Stomach (tissue), 9 donors: ENCODE data around the gene TRMT6. TPM values are rescaled to one million over a fixed set of nuclear protein-coding genes. Genes with fewer than 3 reads are reported as not detected.

ENCODE experiments used
- DNase-seq, 2 donors: peaks; one replicate each; pipeline versions ENCODE4 v3.0.0 to v3.0.0-alpha.2; 2013 to 2019
- H3K27ac ChIP-seq, 5 donors: fragments of 200-600 bp in 4 of 5; sonication (generic) in 4 of 5; one replicate each; pipeline ENCODE4 v1.5.1; 2013 to 2019; ENCODE audit warnings: mild to moderate bottlenecking in 1 of 5, moderate library complexity in 1 of 5
- H3K27me3 ChIP-seq, 3 donors: fragments of 200-600 bp; sonication (generic); one replicate each; pipeline ENCODE4 v1.5.1; 2017 to 2019; ENCODE audit warnings: mixed run types in 1 of 3
- H3K36me3 ChIP-seq, 4 donors: fragments of 200-600 bp; sonication (generic); 1 replicate in 3 of 4; 2 replicates in 1 of 4; pipeline ENCODE4 v1.5.1; 2016 to 2019
- H3K4me1 ChIP-seq, 4 donors: fragments of 200-600 bp; sonication (generic); one replicate each; pipeline ENCODE4 v1.5.1; 2016 to 2019
- H3K4me3 ChIP-seq, 4 donors: fragments of 200-600 bp; sonication (generic) in 3 of 4; one replicate each; pipeline ENCODE4 v1.5.1; 2016 to 2019; ENCODE audit warnings: mild to moderate bottlenecking in 1 of 4
- H3K9me3 ChIP-seq, 4 donors: fragments of 200-600 bp; sonication (generic); one replicate each; pipeline ENCODE4 v1.5.1; 2016 to 2019
- EP300 ChIP-seq: sonication (generic); formaldehyde crosslinking; IDR thresholded peaks from one replicate; pipeline ENCODE4 v1.6.1; 2017; ENCODE audit warnings: antibody characterized with exemption
- POLR2A ChIP-seq, 4 donors: fragments of 450-650 bp; IDR thresholded peaks; one replicate each; pipeline ENCODE4 v1.6.1; 2016; ENCODE audit warnings: antibody characterized with exemption in 4 of 4, control low read depth in 2 of 4, mild to moderate bottlenecking in 1 of 4, moderate library complexity in 1 of 4
- POLR2AphosphoS5 ChIP-seq, 3 donors: sonication (generic); formaldehyde crosslinking; IDR thresholded peaks; one replicate each; pipeline ENCODE4 v1.6.1; 2016; ENCODE audit warnings: antibody characterized with exemption in 3 of 3
- WGBS, 5 donors: extraction: QIAGEN DNeasy Blood & Tissue Kit in 3 of 5; methylation state at CpG; one replicate each; pipeline versions ENCODE4 v1.1.5 to v1.1.7; 2013 to 2018; 5-methylcytosine and 5-hydroxymethylcytosine counted together
- intact Hi-C: fragments of 100-400 bp; cut with DNase I; formaldehyde crosslinking; loops from one replicate; pipeline ENCODE4 v1.15.1; 2023; ENCODE audit warnings: low total_unique reads
- polyA plus RNA-seq, 3 donors: library from polyadenylated mRNA; stranded (reverse); fragments of 200-250 nt; gene quantifications; one replicate each; pipeline ENCODE4 v1.2.3, GENCODE V29; 2013
- total RNA-seq, 5 donors: library from RNA; depleted of rRNA; stranded (reverse); fragments of >200 nt; gene quantifications; one replicate each; pipeline versions ENCODE4 v1.1.0 to v1.2.3, GENCODE V29; 2014 to 2016
- TF ChIP-seq, protein P1 (sequence below), 7 experiments: fragments of 450-650 bp in 4 of 7; fragments of 200-600 bp in 3 of 7; sonication (generic) in 3 of 7; IDR thresholded peaks; one replicate each; pipeline ENCODE4 v1.5.1; 2016 to 2019; ENCODE audit warnings: antibody characterized with exemption in 7 of 7, control low read depth in 2 of 7, mild to moderate bottlenecking in 1 of 7
- donor health status: healthy with polysubstance abuse.
- donor health status: Bipolar disorder and iron deficiency.
- donor health status: healthy.

TRMT6 gene
- total and polyA plus RNA-seq, 8 donors: 2.9 to 10.9 (median 8.0) TPM

DNA sequence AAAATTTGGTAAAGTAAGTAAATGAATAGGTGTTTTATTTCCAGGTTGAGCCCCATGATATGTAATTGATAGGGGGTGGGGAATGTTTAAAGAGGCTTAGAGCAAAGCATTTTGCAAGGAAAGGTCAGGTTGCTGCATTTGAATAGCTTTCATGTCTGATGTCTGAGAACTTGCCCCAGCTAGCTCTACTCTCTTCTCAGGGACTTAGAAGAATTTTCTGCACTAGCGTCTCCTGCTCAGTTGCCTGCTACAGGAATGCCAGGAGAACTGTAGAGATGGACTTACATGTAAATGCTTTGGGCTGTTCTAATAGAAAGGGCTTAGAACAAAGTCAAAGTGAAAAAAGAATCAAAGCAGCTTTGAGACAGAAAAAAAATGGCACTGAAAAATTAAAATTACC, 35.5 kb downstream of the TRMT6 start:
- H3K36me3 ChIP-seq: no peaks in the 10 kb centered on the region
- no peak for DNase-seq
- H3K27me3 ChIP-seq: peaks cover 0 to 51% (median 15%) of the 10 kb centered on the region in 3 donors
- H3K27ac ChIP-seq: no peak overlapping the region
- H3K9me3 ChIP-seq: no peaks in the 10 kb centered on the region
- 0 to 14% (median 0%) methylated on average over 1 of the region's 1 CpG for WGBS, 5 donors
- H3K4me3 ChIP-seq: no peak overlapping the region
- TF ChIP-seq EP300: no peak
- TF ChIP-seq, protein P1, sequence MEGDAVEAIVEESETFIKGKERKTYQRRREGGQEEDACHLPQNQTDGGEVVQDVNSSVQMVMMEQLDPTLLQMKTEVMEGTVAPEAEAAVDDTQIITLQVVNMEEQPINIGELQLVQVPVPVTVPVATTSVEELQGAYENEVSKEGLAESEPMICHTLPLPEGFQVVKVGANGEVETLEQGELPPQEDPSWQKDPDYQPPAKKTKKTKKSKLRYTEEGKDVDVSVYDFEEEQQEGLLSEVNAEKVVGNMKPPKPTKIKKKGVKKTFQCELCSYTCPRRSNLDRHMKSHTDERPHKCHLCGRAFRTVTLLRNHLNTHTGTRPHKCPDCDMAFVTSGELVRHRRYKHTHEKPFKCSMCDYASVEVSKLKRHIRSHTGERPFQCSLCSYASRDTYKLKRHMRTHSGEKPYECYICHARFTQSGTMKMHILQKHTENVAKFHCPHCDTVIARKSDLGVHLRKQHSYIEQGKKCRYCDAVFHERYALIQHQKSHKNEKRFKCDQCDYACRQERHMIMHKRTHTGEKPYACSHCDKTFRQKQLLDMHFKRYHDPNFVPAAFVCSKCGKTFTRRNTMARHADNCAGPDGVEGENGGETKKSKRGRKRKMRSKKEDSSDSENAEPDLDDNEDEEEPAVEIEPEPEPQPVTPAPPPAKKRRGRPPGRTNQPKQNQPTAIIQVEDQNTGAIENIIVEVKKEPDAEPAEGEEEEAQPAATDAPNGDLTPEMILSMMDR (IDR thresholded peaks at IDR 0.05): no peak
- TF ChIP-seq POLR2AphosphoS5 (IDR thresholded peaks at IDR 0.05): no peak
- TF ChIP-seq POLR2A (IDR thresholded peaks at IDR 0.05): no peak
- H3K4me1 ChIP-seq: peaks cover 0 to 11% (median 8%) of the 10 kb centered on the region in 4 donors
- intact Hi-C loops: no loop called here

DNA sequence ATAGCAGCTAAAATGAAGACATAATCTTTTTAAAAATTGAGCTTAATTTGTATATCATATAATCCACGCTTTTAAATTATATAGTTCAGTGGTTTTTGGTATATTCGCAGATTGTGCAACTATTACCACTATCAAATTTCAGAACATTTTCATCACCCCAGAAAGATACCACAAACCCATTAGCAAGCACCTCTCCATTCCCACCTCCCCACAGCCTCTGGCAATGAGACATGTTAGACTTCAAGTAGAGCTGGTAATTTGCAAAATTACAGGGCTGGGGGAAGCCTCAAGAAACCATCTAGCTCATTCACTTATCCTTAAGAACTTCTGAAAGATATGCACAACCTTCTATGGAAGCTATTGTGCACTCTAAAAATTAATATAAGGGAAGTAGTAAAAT, 37.2 kb downstream of the TRMT6 start:
- 74 to 94% (median 85%) methylated on average over 2 of the region's 2 CpGs for WGBS, 5 donors
- Histone ChIP-seq H3K27ac (no peak overlapping the region), H3K4me3 (no peak overlapping the region), H3K9me3 (no peaks in the 10 kb centered on the region), H3K36me3 (no peaks in the 10 kb centered on the region), H3K4me1 (peaks cover 0 to 11% (median 8%) of the 10 kb centered on the region in 4 donors), H3K27me3 (peaks cover 0 to 65% (median 16%) of the 10 kb centered on the region in 3 donors)
- TF ChIP-seq, protein P1 (IDR thresholded peaks at IDR 0.05): no peak
- TF ChIP-seq POLR2A (IDR thresholded peaks at IDR 0.05) (no peak), EP300 (no peak), POLR2AphosphoS5 (IDR thresholded peaks at IDR 0.05) (no peak)
- intact Hi-C loops: no loop called here
- DNase-seq: no peak

DNA sequence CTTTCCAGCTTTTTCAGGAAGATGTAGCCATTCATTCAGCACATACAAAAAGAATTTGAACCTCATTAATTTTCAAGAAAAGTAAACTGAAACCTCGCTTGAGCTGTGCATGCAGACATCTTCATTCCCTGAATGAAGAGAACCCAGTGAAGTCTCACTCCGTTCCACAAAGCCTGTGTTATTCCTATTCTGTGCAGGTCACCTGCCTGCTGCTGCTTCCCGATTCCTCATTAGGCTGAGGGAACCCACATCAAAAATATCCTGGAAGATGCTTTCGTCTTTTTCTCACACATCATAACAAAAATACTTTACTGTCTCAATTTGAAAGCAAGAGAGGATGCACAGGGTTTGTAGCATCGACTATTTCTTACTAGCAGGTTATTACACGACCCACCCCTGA, 40.1 kb downstream of the TRMT6 start:
- no peaks in the 10 kb centered on the region for H3K36me3 ChIP-seq

DNA sequence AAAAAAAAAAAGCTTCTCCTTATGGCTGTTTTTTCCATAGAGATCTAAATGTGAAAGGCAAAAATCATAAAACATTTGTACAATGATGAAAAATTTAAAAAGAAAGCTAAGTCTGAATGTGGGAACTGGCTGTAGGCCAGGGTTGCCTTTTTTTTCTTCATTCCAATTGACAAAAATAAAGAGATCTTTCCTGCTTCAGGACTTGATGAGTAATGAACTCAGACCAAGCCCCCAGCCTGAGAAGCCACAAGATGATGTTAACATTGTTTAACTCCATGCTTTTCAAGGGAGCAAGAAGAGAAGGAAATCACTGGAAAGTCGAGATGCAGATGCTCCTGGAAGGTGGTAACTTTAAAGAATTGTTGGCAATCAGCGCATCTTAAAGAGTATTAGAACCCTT, 41.4 kb downstream of the TRMT6 start:
- Histone ChIP-seq H3K4me3 (no peak overlapping the region), H3K27ac (no peak overlapping the region), H3K36me3 (no peaks in the 10 kb centered on the region), H3K4me1 (peaks cover 0 to 11% (median 8%) of the 10 kb centered on the region in 4 donors), H3K9me3 (no peaks in the 10 kb centered on the region), H3K27me3 (peaks cover 0 to 77% (median 18%) of the 10 kb centered on the region in 3 donors)
- 62 to 73% (median 67%) methylated on average over 2 of the region's 2 CpGs for whole genome bisulfite sequencing, 5 donors
- DNase-seq: no peak
- TF ChIP-seq POLR2AphosphoS5 (IDR thresholded peaks at IDR 0.05) (no peak), POLR2A (IDR thresholded peaks at IDR 0.05) (no peak), EP300 (no peak)
- TF ChIP-seq, protein P1 (IDR thresholded peaks at IDR 0.05): no peak
- intact Hi-C loops: no loop called here

More for the DNA sequence above, 40.1 kb downstream of the TRMT6 start:
- WGBS, 5 donors: 61 to 69% (median 63%) methylated on average over 6 of the region's 6 CpGs
- Histone ChIP-seq H3K27ac (no peak overlapping the region), H3K9me3 (no peaks in the 10 kb centered on the region), H3K27me3 (peaks cover 0 to 78% (median 18%) of the 10 kb centered on the region in 3 donors), H3K4me1 (peaks cover 0 to 11% (median 8%) of the 10 kb centered on the region in 4 donors), H3K4me3 (no peak overlapping the region)
- intact Hi-C loops: no loop called here
- TF ChIP-seq, protein P1 (IDR thresholded peaks at IDR 0.05): no peak
- TF ChIP-seq POLR2AphosphoS5 (IDR thresholded peaks at IDR 0.05): no peak
- DNase-seq: no peak
